CD1c-positive myeloid dendritic cell (primary cell): ENCODE measurements around the gene HHAT.
"Not testable (repeated sequence)": the region's sequence is repeated elsewhere in the genome, so short reads cannot be mapped to it uniquely, and the experiment has no call there.

Source experiments
- DNase-seq: peaks from one replicate; pipeline ENCODE4 v3.0.0-alpha.2; 2016; ENCODE audit errors: extremely low spot score

Gene HHAT

GRCh38 chr1:210645582-210646257 lies 317.0 kb downstream of the HHAT start:
- no peak for DNase-seq

GRCh38 chr1:210646258-210646616 lies 317.5 kb downstream of the HHAT start:
- DNase-seq: no peak

DNA sequence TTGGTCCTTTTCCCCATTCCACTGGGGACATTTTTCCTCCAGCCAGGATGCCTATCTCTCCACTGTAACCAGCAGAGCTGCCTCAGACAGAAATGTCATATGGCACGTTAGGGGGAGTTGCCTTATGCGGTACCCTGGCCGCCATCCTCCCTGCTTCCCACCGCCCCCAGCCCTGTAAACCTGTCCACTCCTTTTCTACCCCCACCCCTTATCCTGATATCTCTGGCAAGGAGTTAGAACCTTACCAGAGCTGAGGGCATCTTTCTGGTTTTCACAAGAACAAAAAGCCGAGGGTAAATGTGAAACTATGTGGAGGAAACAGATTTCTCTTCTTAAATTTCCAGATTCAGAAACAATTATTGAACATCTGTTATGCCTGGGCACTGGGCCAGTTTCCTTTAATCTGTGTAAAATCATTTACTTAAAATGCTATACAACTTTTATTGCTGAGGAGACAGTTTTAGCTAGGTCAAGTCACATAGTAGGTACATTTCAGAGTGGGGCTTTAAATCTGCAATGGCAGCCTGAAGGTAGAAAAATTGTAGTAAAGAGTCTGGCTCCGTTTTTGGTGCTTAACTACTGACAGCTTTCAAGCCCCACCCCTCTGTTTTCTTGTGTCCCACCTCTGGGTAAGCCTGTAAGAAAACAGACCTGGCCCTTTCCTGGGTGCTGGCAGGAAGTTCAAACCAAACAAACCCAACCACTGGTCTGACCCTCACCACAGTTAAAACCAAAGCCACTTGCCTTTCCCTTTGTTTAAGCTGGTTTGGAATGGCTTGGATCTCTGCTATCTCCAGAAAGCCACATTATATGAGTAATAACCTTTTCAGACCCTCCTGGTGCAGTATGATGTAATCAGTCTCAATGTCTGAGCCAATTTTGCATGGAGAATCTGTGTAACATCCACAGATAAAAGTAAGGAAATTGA lies 319.0 kb downstream of the HHAT start:
- no peak for DNase-seq

GRCh38 chr1:210648588-210649269 lies 320.0 kb downstream of the HHAT start:
- no peak for DNase-seq

- no peak for DNase-seq
These were observed 321.7 kb downstream of the HHAT start for GRCh38 chr1:210650403-210650802.

- no peak for DNase-seq
These were observed 323.7 kb downstream of the HHAT start for GRCh38 chr1:210652329-210652954.

DNA sequence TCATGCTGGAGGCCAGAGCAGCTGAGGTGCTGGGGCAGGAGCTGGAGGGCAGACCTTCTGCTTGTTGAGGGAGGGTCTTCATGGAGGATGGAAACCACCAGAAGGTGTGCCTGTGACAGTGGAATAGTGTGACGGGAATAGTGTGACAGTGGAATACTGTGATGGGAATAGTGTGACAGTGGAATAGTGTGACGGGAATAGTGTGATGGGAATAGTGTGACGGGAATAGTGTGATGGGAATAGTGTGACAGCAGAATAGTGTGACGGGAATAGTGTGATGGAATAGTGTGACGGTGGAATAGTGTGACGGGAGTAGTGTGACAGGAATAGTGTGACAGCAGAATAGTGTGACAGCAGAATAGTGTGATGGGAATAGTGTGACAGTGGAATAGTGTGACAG lies 325.1 kb downstream of the HHAT start:
- DNase-seq: no peak

DNA sequence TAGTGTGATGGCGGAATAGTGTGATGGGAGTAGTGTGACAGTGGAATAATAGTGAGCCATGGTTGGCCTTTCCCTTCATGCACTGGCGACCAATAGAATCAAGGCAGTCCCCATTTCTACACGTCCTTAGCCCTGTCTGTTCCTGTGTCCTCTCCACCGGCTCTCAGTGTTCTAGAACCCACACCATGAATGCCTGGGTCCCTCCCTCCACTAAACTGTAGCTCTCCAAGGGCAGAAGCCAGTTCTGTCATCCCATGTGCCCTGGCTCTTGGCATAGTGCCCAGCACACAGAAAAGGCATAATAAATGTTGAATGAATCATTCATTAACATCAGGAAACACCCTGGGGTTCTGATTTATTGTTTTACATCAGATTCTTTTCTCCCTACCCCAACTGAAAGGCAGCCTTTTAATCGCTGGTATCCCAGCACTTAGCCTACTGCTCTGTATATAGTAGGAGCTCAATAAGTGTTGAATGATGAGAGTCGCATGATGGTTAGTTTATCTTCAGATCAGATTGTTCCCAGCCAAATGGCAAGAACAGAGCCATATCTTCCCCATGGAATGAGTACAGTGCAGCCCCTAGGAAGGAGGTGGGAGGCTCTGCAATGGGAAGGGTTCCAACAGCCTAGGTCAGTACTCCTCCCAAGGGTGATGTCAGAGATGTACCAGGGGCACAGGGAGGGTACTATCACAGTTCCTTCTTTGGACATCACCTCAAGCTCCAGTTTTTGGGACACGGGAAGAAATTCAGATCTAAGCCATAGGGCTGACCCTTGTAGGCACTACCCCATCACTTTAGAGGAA lies 325.7 kb downstream of the HHAT start:
- DNase-seq: no peak

- DNase-seq: no peak
These were observed 326.8 kb downstream of the HHAT start for GRCh38 chr1:210655511-210655910.

DNA sequence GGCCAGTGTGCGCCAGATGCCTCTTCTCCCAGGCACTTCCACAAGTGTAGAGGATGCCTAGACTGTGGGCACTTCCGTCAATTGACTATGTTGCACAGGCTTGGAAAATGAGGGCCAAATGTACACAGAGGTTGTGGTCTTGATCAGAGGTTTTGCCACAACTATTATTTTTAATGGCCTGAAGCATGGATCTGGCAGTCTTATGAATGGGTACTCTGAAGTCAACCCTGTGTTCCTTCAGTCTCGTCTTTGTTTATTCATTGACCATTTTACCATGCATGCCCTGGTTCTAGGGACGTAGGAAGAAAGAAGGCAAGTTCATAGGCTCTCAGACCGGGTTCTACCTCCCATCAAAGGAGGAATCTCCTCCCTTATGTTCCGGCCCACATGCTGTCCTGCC lies 329.1 kb downstream of the HHAT start:
- DNase-seq: no peak

DNA sequence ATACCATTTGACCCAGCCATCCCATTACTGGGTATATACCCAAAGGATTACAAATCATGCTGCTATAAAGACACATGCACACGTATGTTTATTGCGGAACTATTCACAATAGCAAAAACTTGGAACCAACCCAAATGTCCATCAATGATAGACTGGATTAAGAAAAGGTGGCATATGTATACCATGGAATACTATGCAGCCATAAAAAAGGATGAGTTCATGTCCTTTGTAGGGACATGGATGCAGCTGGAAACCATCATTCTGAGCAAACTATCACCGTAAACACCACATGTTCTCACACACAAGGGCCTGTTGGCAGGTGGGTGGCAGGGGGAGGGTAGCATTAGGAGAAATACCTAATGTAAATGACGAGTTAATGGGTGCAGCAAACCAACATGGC lies 332.8 kb downstream of the HHAT start:
- not testable (repeated sequence) for DNase-seq

GRCh38 chr1:210662291-210663050 lies 333.8 kb downstream of the HHAT start:
- no peak for DNase-seq

DNA sequence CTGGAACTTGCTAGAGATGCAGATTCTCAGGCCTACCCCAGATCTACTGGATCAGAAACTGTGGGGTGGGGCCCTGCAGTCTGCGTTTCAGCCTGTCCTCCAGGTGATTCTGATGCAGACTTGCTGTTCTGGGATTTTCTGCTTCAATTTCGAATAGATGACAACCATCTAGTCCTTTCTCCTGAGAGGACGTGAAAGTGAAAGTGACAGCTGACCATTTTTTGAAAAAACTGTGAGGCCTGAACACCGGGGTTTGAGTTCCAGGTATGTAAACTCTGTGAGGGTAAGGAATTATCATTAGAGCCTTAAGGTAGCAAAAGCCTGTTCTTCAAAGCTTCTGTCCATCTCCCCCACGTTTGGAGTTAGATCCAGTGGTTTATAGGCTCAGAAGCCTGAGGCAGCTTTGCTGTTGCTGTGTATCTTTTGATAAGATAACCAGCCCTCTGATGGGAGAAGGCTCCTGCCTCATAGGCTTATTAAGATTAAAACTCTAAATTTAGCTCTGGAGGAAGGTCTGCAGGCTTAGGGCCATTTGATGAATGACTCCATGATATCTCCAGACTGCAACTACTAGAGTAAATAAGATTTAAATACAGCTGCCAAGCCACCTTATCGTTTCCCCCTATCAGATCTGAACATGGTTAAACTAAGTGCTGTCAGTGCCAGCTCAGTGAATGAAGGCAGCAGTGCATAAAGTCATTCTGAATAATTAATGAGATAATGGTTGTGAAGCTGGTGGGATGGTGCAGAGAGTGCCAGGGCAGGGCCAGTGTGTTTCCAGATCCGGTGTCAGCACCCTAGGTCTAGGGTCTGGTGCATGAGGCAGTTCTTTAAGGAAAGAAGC lies 335.2 kb downstream of the HHAT start:
- DNase-seq: no peak

DNA sequence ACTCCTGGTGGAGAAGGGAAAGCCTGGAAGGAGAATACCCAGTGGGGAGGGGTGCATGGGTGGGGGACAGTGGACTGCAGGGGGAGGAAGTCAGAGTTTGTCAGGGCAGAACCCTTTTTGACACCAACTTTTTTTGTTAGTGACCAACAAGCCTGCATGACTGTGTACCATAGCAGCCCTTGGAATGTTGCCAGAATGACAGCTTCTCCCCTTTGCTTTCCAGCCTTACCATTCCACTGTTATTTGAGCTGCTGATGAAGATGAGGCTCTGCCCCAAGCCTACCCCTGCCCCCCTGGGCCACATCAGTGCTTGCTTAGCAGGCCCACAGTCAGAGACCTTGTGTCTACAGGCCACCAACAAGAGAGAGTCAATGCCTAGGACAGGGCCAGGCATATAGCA lies 341.2 kb downstream of the HHAT start:
- no peak for DNase-seq

GRCh38 chr1:210674151-210674550 lies 345.4 kb downstream of the HHAT start:
- DNase-seq: no peak

DNA sequence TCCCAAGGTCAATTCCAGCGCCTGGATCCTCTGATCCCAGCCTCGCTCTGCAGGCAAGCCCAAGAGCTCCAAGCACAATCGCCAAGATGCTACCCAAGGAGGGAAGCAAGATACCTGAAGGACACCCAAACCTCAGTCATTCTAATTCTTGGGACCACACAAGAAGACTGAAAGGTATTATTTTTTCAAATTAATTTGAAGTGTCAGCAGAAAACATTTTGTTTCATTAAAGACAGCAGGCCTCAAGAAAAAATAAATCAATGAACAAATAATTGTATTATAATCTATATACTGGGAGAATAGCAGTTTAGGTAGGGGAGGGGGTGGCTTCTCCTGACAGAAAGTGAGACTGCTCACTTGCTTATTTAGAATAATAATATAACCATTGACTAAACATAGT lies 347.8 kb downstream of the HHAT start:
- DNase-seq: no peak

DNA sequence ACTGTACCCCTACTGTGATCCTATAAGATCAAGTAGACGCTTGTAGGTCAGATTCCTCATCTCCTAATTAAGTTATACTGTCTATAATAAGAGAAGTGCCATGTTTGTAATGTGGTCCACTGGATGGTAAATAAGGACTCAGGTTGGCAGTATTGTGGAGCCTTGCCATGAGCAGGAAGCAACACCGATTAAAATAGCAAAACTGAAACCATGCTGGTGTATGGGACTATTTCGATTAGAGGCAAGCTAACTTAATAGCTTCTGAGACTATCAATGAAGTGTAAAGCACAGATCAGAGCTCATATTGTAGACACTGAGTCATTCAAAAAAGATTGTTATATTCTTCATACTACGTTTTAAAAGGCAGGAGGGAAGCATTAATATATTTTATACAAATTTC lies 348.8 kb downstream of the HHAT start:
- no peak for DNase-seq

DNA sequence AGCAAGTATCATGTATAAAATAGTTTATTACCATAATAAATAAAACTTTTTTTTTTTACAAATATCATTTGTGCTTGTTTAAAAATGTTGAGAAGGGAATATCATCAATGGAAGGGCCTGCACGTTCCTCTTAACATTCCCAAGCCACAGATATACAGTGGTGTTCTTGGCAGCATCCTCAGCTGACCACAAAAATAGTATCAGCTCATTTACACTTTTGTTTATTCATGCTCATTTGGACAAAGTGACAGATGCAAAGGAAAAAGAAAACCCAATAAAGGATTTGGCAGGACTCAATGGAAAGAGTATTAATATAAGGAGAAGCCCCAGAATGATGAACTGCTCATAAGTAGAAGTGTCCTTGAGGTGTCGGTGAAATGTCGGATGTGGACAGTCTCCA lies 349.6 kb downstream of the HHAT start:
- no peak for DNase-seq

DNA sequence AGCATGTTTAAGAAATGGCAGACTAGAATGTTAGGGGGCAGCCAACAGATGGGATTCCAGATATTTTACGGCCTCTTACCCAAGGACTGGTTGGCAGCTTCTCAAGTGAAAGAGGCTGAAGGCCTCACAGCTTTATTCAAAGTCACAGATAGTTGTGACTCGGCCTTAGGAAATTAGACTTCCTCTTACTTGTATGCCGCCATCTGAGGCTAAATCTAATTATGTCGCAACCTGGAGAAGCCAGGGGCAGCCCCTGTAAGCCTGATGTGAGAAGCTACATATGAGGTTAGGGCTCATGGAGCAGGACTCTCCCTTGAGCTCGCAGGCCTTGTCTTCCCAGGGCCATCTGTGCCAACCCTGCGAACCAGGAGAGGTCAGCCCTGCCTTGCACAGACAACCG lies 352.5 kb downstream of the HHAT start:
- DNase-seq: no peak
